GM12864 (cell line): Measurements from ENCODE around the gene FBXW4.

Experiments used
- DNase-seq: peaks from one replicate; pipeline ENCODE4 v3.0.0-alpha.2; 2011; ENCODE audit warnings: low read depth
- H3K4me3 ChIP-seq: 2 replicates; pipeline ENCODE4 v1.5.1; 2011; ENCODE audit warnings: mild to moderate bottlenecking, low read depth, low read length, control low read depth
- CTCF ChIP-seq: IDR thresholded peaks from 2 replicates; pipeline ENCODE4 v1.5.1; 2011; ENCODE audit warnings: low read depth, mild to moderate bottlenecking, moderate library complexity, low read length, control low read depth, inconsistent platforms; ENCODE audit errors: missing control alignments

FBXW4 gene

GRCh38 chr10:101619983-101620382 lies 75.0 kb downstream of the FBXW4 start:
- TF ChIP-seq CTCF = no peak
- H3K4me3 ChIP-seq = no peak overlapping the region
- DNase-seq = no peak

- no peak for DNase-seq
- TF ChIP-seq CTCF = no peak
- H3K4me3 ChIP-seq = no peak overlapping the region
Measured at GRCh38 chr10:101618871-101619270, 76.1 kb downstream of the FBXW4 start.

- no peak for TF ChIP-seq CTCF
- DNase-seq = no peak
- no peak overlapping the region for H3K4me3 ChIP-seq
Measured at GRCh38 chr10:101617824-101618568, 77.0 kb downstream of the FBXW4 start.

- peak; percentile 19 for TF ChIP-seq CTCF
- no peak overlapping the region for H3K4me3 ChIP-seq
- DNase-seq = peak; percentile 12
Measured at GRCh38 chr10:101617102-101617823, 77.7 kb downstream of the FBXW4 start.

- no peak for DNase-seq
- no peak overlapping the region for H3K4me3 ChIP-seq
- TF ChIP-seq CTCF = no peak
Measured at GRCh38 chr10:101616415-101617101, 78.4 kb downstream of the FBXW4 start.

- no peak for TF ChIP-seq CTCF
- no peak for DNase-seq
- H3K4me3 ChIP-seq = no peak overlapping the region
Measured at GRCh38 chr10:101615525-101616116, 79.3 kb downstream of the FBXW4 start.
